SK-N-SH (cell line): ENCODE data around the gene KRTAP4-5. TPM values are rescaled to one million over a fixed set of nuclear protein-coding genes. Genes with fewer than 3 reads are reported as not detected.
"Not testable (repeated sequence)": the region's sequence is repeated elsewhere in the genome, so short reads cannot be mapped to it uniquely, and the experiment has no call there.

Experiments used
- CTCF ChIA-PET: fragments of 300-600, 350-600 bp; formaldehyde crosslinking; extraction: SDS; loops from one replicate; lab custom pipeline; 2021; lab: Yijun Ruan, JAX
- POLR2A ChIA-PET: fragments of 350-600 bp; sonication (Branson Sonifier 250); formaldehyde crosslinking; extraction: SDS; loops from one replicate; lab custom pipeline; 2020; ENCODE audit warnings: antibody characterized with exemption, inconsistent platforms; lab: Yijun Ruan, JAX
- DNase-seq: peaks from one replicate; pipeline ENCODE4 v3.0.0; 2012
- H2AFZ ChIP-seq: fragments of 200-600 bp; sonication (generic); 2 replicates; pipeline ENCODE4 v1.8.1; 2016; ENCODE audit warnings: antibody characterized with exemption, mild to moderate bottlenecking, low read depth
- H3F3A ChIP-seq: fragments of 200-600 bp; sonication (generic); replicated peaks from 2 replicates; pipeline ENCODE3; 2016; ENCODE audit warnings: antibody characterized with exemption, mild to moderate bottlenecking; ENCODE audit not compliant: insufficient read depth
- H3K27ac ChIP-seq, 2 experiments: fragments of 200-500 bp in 1 of 2; fragments of 200-600 bp in 1 of 2; sonication (Bioruptor generic) in 1 of 2; sonication (generic), shearing (Covaris generic) in 1 of 2; 2 replicates each; pipeline versions ENCODE4 v1.5.1 to v1.6.1; 2014 to 2016; ENCODE audit warnings: low read depth in 2 of 2, inconsistent platforms in 1 of 2, low read length in 1 of 2, mild to moderate bottlenecking in 1 of 2, mixed read lengths in 1 of 2
- H3K27me3 ChIP-seq: fragments of 200-600 bp; sonication (generic), shearing (Covaris generic); 2 replicates; pipeline ENCODE4 v1.6.1; 2016; ENCODE audit warnings: mixed run types; ENCODE audit not compliant: insufficient read depth
- H3K36me3 ChIP-seq, 2 experiments: fragments of 200-500 bp in 1 of 2; fragments of 200-600 bp in 1 of 2; sonication (Bioruptor generic) in 1 of 2; sonication (generic) in 1 of 2; replicated peaks in 1 of 2; 2 replicates each; pipeline versions ENCODE3 to v1.5.1; 2014 to 2016; ENCODE audit warnings: low read length in 1 of 2, mild to moderate bottlenecking in 1 of 2; ENCODE audit not compliant: insufficient read depth in 2 of 2, control insufficient read depth in 1 of 2
- H3K4me1 ChIP-seq, 2 experiments: fragments of 200-500 bp in 1 of 2; fragments of 200-600 bp in 1 of 2; sonication (Bioruptor generic) in 1 of 2; sonication (generic), shearing (Covaris generic) in 1 of 2; 2 replicates each; pipeline versions ENCODE4 v1.5.1 to v1.6.1; 2014 to 2016; ENCODE audit warnings: low read depth in 1 of 2, low read length in 1 of 2, mixed run types in 1 of 2; ENCODE audit not compliant: insufficient read depth in 2 of 2, control insufficient read depth in 1 of 2
- H3K4me2 ChIP-seq: fragments of 200-600 bp; sonication (generic), shearing (Covaris generic); 2 replicates; pipeline ENCODE4 v1.6.1; 2017; ENCODE audit warnings: mixed run types
- H3K4me3 ChIP-seq, 2 experiments: fragments of 200-500 bp in 1 of 2; fragments of 200-600 bp in 1 of 2; sonication (Bioruptor generic) in 1 of 2; sonication (generic), shearing (Covaris generic) in 1 of 2; 2 replicates each; pipeline versions ENCODE4 v1.5.1 to v1.8.1; 2014 to 2016; ENCODE audit warnings: low read depth in 2 of 2, inconsistent platforms in 1 of 2, low read length in 1 of 2, mild to moderate bottlenecking in 1 of 2, mixed read lengths in 1 of 2, moderate library complexity in 1 of 2
- H3K79me2 ChIP-seq: fragments of 200-600 bp; sonication (generic); 2 replicates; pipeline ENCODE4 v1.8.1; 2017; ENCODE audit warnings: mild to moderate bottlenecking; ENCODE audit not compliant: insufficient read depth
- H3K9ac ChIP-seq: fragments of 200-600 bp; sonication (generic); 2 replicates; pipeline ENCODE4 v1.6.1; 2017; ENCODE audit warnings: mixed run types
- H3K9me2 ChIP-seq: fragments of 200-600 bp; sonication (generic); 2 replicates; pipeline ENCODE4 v1.6.1; 2017; ENCODE audit warnings: mixed run types
- H3K9me3 ChIP-seq: fragments of 200-600 bp; sonication (generic); 2 replicates; pipeline ENCODE4 v1.6.1; 2017; ENCODE audit warnings: mixed run types, mild to moderate bottlenecking, moderate library complexity
- H4K20me1 ChIP-seq: fragments of 200-600 bp; sonication (generic); 2 replicates; pipeline ENCODE4 v1.6.1; 2017; ENCODE audit warnings: mild to moderate bottlenecking, mixed run types; ENCODE audit not compliant: insufficient read depth
- CHD2 ChIP-seq: fragments of 150-350 bp; IDR thresholded peaks from 2 replicates; pipeline ENCODE4 v1.6.1; 2018; ENCODE audit warnings: low read length; ENCODE audit not compliant: partially characterized antibody
- ELF1 ChIP-seq: IDR thresholded peaks from 2 replicates; pipeline ENCODE4 v1.4.0; 2012
- EP300 ChIP-seq, 2 experiments: IDR thresholded peaks; 2 replicates each; pipeline versions ENCODE4 v1.4.0 to v1.6.1; 2012; ENCODE audit warnings: borderline replicate concordance in 1 of 2, low read depth in 1 of 2, low read length in 1 of 2
- FOXJ3 ChIP-seq: sonication (generic); formaldehyde crosslinking; IDR thresholded peaks from 2 replicates; pipeline ENCODE4 v1.5.1; 2020; ENCODE audit warnings: mild to moderate bottlenecking, missing genetic modification reagents
- NRF1 ChIP-seq: IDR thresholded peaks from 2 replicates; pipeline ENCODE4 v1.6.1; 2012; ENCODE audit warnings: low read depth, mild to moderate bottlenecking, low read length
- SIN3A ChIP-seq: IDR thresholded peaks from 2 replicates; pipeline ENCODE4 v1.6.1; 2012; ENCODE audit warnings: low read depth, mild to moderate bottlenecking, low read length, moderate library complexity, borderline replicate concordance
- SMC3 ChIP-seq: IDR thresholded peaks from 2 replicates; pipeline ENCODE4 v1.6.1; 2012; ENCODE audit warnings: low read depth, low read length, improper control_type of control experiment
- YY1 ChIP-seq: IDR thresholded peaks from 2 replicates; pipeline ENCODE4 v1.4.0; 2012; ENCODE audit warnings: low read depth, mild to moderate bottlenecking
- WGBS: methylation state at CpG from one replicate; pipeline ENCODE4 v1.1.6; 2017; ENCODE audit warnings: low lambda C conversion rate; 5-methylcytosine and 5-hydroxymethylcytosine counted together
- polyA plus RNA-seq, 3 experiments: library from polyadenylated mRNA; depleted of rRNA; stranded (reverse); fragments of >200 nt; gene quantifications; 2 replicates each; pipeline ENCODE4 v1.2.3, GENCODE V29; 2012
- TF ChIP-seq, protein P1 (sequence below): IDR thresholded peaks from 2 replicates; pipeline ENCODE4 v1.4.0; 2012; ENCODE audit warnings: low read depth, borderline replicate concordance

Gene KRTAP4-5
- polyA plus RNA-seq, 1 of the 3 experiments (the other 2 are of a cell fraction), result not detected

- TF ChIP-seq SMC3, result no peak
- TF ChIP-seq FOXJ3 (CRISPR knock-in tag), result no peak
- no peak for TF ChIP-seq ELF1
- no peak for TF ChIP-seq SIN3A
- no peak for TF ChIP-seq EP300 (IDR thresholded peaks at IDR 0.05; ENCODE audit: borderline replicate concordance in 1 of 2, low read depth in 1 of 2, low read length in 1 of 2)
- TF ChIP-seq YY1, result no peak
- TF ChIP-seq NRF1, result no peak
- no peak for TF ChIP-seq CHD2
- TF ChIP-seq, protein P1, sequence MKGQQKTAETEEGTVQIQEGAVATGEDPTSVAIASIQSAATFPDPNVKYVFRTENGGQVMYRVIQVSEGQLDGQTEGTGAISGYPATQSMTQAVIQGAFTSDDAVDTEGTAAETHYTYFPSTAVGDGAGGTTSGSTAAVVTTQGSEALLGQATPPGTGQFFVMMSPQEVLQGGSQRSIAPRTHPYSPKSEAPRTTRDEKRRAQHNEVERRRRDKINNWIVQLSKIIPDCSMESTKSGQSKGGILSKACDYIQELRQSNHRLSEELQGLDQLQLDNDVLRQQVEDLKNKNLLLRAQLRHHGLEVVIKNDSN, result no peak; the same call in 1 of the 2 replicates
- POLR2A ChIA-PET, result no interaction called here
- Histone ChIP-seq H2AFZ (no peak within 1 kb of the TSS), H3F3A (no peaks in the 10 kb centered on the region), H3K9ac (no peak within 1 kb of the TSS), H3K4me1 (no peaks in the 10 kb centered on the region), H3K27ac (no peak within 1 kb of the TSS), H4K20me1 (no peaks in the 10 kb centered on the region), H3K9me3 (0 out of 2 replicates have a peak, but pooled peaks cover 5% of the 10 kb centered on the region), H3K27me3 (no peaks in the 10 kb centered on the region), H3K4me3 (no peak within 1 kb of the TSS), H3K36me3 (no peaks in the 10 kb centered on the region), H3K9me2 (no peaks in the 10 kb centered on the region), H3K79me2 (no peaks in the 10 kb centered on the region), H3K4me2 (no peak within 1 kb of the TSS)
- CTCF ChIA-PET, result no interaction called here
- 15% methylated on average over 4 of the region's 6 CpGs for WGBS
- DNase-seq, result no peak
These were observed 9.1 kb downstream of the KRTAP4-5 start, which contains the start of gene KRTAP4-6 for GRCh38 chr17:41140360-41141131. Gene KRTAP4-6, minus strand, starts transcription at chr17:41140544. Its CDS starts 57 bp downstream, at chr17:41140487.

DNA sequence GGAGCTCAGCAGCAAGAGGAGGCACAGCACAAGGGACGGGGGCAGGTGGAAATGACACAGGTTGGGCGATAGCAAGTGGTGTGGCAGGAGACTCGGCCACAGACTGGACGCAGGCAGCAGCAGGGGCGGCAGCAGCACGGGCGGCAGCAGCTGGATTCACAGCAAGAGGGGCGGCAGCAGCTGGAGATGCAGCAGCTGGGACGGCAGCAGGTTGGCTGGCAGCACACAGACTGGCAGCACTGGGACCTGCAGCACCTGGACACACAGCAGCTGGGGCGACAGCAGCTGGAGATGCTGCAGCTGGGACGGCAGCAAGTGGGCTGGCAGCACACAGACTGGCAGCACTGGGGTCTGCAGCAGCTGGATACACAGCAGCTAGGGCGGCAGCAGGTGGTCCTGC is 9.8 kb downstream of the KRTAP4-5 start:
- WGBS, result 32% methylated on average over 9 of the region's 12 CpGs
- H3K9me2 ChIP-seq, H3K4me1 ChIP-seq, H3K27ac ChIP-seq, H3K27me3 ChIP-seq, DNase-seq, H3F3A ChIP-seq, H3K36me3 ChIP-seq, H3K79me2 ChIP-seq, H3K4me2 ChIP-seq, H4K20me1 ChIP-seq, H3K4me3 ChIP-seq, POLR2A ChIA-PET, H2AFZ ChIP-seq, H3K9ac ChIP-seq, H3K9me3 ChIP-seq, CTCF ChIA-PET: not testable (repeated sequence)
